ENCODE data around the gene CLDN11.

The CLDN11 gene

GRCh38 chr3:170428095-170428494 is 9.4 kb downstream of the CLDN11 start:
- no peak for DNase-seq

DNA sequence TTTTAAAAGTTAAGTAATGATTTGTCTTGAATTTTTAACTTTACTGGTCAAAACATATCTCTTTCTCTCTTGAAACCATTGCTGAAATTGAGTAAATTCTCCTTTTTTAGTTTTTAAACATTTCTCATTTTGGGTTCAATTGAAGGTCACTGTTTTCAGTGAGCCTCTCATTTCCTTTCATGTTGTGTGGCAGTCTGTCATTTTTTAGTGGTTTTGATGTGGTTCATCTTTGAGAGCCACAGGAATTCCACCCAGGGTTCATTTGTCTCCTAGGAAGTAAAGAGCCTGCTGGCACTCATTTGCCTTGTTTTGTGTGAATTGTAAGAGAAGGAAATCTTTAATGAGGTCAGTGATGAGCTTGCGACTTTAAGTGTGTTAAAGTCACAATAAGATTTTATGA is 10.4 kb downstream of the CLDN11 start:
- no peak for DNase-seq

GRCh38 chr3:170431054-170431453 is 12.4 kb downstream of the CLDN11 start:
- DNase-seq = no peak

GRCh38 chr3:170432416-170432815 is 13.7 kb downstream of the CLDN11 start:
- no peak for DNase-seq

DNA sequence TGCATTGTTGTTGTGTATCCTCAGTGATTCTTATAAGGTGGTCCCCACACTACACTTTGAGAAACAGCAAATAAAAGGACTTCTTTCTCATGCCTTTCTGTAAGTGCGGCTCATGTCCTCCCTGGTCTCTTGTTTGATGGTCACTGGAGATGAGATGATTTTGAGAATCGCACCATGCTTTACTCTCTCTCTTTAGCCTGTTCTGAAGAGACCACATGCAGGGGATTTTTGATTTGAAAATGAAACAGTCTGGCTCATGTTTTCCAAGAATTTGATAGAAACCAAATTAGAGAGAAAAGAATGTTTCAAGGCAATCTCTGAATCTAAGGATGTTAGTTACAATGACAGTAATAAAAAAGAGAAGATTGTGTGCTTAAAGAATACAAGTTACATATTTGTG is 18.0 kb downstream of the CLDN11 start:
- DNase-seq = no peak

- no peak for DNase-seq
Observed at GRCh38 chr3:170437176-170437575, 18.5 kb downstream of the CLDN11 start.

DNA sequence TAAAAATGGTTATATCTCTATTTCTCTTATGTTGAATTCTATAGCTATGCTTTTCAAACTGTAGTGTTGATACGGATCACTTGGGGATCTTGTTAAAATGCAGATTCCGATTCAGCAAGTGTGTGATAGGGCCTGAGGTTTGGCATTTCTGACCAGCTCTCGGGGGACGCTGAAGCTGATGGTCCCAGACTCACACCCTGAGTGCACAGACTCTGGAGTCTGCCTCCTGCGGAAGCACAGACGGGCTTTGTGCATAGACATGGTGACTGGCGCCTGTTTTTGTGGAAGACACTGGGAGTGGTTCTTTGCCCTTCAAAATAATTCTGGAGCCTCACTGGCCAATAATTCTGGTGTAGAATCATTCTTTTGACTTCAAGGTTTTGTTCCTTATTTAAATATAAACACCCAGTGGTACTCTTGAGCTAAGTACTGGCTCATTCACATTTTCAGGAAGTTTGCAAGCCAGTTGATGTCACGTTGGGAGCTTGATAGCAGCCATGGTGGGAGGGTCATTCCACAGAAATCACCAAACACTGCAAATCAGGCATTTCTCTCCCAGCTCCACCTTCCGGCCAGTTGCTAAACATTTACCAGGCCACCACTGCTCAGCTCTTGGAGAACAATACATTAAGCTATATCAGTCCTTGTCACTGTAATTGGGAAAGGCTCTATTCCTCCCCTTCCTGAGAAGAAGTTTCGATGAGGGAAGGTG is 19.2 kb downstream of the CLDN11 start:
- no peak for DNase-seq

DNA sequence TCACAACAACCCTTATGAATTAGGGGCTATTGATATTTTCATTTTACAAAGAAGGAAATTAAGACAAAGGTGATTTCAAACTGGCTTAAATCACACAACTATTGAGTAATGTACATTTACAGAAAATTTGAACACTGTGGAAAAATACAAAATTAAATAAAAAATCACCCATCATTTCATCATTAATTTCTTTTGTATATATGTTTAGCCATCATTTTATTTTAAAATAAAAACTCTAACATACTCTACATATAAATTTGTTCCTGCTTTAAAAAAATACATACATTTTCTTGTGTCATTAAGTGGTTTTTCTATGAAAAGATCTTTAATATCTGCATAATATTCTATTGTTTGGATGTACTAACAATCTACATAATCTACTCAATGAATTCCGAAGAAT is 20.2 kb downstream of the CLDN11 start:
- no peak for DNase-seq

- no peak for DNase-seq
Observed at GRCh38 chr3:170440344-170440743, 21.7 kb downstream of the CLDN11 start.

GRCh38 chr3:170441412-170441811 is 22.7 kb downstream of the CLDN11 start:
- no peak for DNase-seq

GRCh38 chr3:170442947-170443346 is 24.3 kb downstream of the CLDN11 start:
- DNase-seq = no peak

DNA sequence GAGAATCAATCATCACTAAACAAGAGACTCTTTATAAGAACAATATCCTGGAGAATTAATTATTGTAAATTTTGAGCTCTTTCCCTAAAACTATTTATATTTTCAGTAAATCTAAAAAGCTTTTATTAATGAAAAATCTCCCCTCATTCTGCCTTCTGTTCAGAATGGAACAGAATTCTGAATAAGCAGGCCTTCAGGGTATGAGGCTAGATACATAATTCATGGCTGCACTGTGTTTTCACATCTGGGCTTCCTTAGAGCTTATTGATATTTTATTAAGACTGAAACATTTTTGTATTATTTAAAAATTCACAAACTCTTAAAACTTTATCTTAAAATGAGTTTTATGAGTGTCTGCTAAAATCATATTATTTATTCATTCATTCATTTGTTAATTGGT is 24.8 kb downstream of the CLDN11 start:
- DNase-seq = no peak

- no peak for DNase-seq
Observed at GRCh38 chr3:170448584-170448983, 29.9 kb downstream of the CLDN11 start.

- no peak for DNase-seq
Observed at GRCh38 chr3:170450039-170450438, 31.4 kb downstream of the CLDN11 start.

GRCh38 chr3:170454509-170454908 is 35.8 kb downstream of the CLDN11 start:
- DNase-seq = no peak

GRCh38 chr3:170458285-170458684 is 39.6 kb downstream of the CLDN11 start:
- DNase-seq = no peak

DNA sequence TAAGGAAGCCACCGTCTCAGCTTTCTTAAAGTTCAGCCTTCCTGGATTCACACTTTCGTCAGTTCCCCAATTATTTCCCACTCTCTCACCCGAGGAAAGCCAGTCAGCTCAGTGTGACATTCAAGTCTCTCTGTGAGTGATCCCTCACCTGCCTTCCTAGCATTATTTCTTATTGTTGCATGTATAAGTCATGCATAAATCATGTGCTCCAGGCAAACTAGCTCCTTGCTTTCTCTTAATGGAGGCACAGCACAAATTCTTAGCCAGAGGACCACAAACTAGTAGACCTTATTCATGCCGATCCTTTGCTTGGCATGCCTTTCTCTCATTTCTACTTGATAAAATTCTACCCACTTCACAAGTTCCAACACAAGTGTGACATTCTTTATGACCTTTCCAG is 44.3 kb downstream of the CLDN11 start:
- DNase-seq = no peak

GRCh38 chr3:170465955-170466354 is 47.3 kb downstream of the CLDN11 start:
- no peak for DNase-seq

GRCh38 chr3:170467007-170467406 is 48.3 kb downstream of the CLDN11 start:
- DNase-seq = peak; percentile 67

GRCh38 chr3:170467571-170468147 is 49.0 kb downstream of the CLDN11 start:
- DNase-seq = peak; percentile 82

GRCh38 chr3:170469151-170470062 is 50.7 kb downstream of the CLDN11 start:
- peak; percentile 58 for DNase-seq

DNA sequence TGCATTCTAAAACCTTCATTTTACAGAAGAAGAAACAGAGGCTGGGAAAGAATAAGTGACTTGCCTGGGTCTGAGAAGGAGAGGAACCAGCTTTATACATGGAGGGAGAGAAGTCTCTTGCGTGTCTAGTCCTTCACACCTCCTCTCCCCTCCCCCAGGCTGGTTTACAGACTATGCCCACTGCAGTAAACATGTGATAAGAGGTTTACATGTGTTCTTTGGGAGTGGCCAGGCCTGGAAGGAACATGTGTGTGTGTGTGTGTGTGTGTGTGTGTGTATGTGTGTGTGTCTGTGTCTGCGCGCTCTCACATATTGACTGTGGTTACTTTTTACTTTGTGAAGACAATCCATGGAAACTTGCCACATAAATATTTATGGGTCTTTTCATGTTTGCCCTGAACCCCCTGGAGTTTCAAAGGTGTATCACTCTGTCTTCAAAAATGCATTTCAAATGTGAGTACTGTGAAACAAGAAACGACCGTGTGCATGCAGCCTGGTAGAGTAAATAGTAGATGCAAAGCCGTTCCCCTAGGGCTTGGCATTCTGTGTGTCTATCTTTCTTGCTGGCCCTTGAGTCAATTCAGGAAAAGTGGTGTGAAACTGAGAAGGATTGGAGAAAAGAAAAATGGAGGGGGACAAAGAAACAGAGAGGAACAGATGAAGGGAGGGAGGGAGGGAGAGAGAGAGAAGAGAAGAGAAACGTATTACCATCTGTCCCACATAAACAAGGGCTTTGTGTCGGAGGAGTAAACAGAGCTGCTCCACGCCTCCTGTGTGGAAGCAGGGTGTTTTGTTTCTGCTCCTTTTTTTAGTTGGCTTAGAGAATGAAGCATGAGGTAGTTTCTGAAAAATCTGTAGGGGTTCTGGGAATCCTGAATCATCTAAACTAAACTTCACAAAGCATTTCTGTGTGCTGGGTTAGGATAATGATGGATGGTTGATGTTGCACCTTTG is 51.7 kb downstream of the CLDN11 start:
- peak; percentile 6 for DNase-seq

GRCh38 chr3:170471149-170471548 is 52.5 kb downstream of the CLDN11 start:
- no peak for DNase-seq

All from NCI-H1436 (cell line).